ENCODE results near the gene RPP40. TPM values are rescaled to one million over a fixed set of nuclear protein-coding genes. Genes with fewer than 3 reads are reported as not detected.

RPP40 gene
- total RNA-seq, 4 donors from 2014 or later: 4.6 to 11.7 (median 9.0) TPM

GRCh38 chr6:4957521-4958231 lies 46.2 kb downstream of the RPP40 start:
- Histone ChIP-seq H3K27me3 (no peaks in the 10 kb centered on the region), H3K4me3 (no peak overlapping the region), H3K4me1 (no peaks in the 10 kb centered on the region), H3K27ac (no peak overlapping the region), H3K9me3 (no peaks in the 10 kb centered on the region), H3K36me3 (peaks cover 31% of the 10 kb centered on the region)
- WGBS: 66% methylated on average over 9 of the region's 9 CpGs
- DNase-seq (ENCODE audit: low spot score in 2 of 2): no peak
- TF ChIP-seq POLR2AphosphoS5 (IDR thresholded peaks at IDR 0.05) (no peak), CTCF (IDR thresholded peaks at IDR 0.05) (no peak), POLR2A (IDR thresholded peaks at IDR 0.05) (no peak), EP300 (IDR thresholded peaks at IDR 0.05) (no peak)

DNA sequence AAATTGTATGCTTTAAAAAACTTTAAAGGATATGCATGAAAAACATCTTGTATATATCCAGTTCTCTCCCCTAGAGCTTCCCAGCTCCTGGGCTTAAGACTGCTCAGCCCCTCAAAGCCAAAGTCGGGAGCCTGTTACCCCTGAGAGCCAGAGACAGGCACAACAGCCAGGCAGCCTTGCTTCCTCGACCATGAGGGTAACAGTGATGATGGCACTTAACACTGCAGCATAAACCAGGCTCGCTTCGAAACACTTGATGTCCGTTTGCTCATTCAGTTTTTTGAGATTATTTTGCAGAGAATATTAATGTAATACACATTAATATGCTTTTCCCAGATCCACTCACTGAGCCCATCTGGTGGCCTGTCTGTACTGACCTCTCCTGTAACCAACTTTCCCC lies 47.2 kb downstream of the RPP40 start:
- no peaks in the 10 kb centered on the region for H3K27me3 ChIP-seq
- H3K36me3 ChIP-seq: peaks cover 40% of the 10 kb centered on the region
- H3K4me3 ChIP-seq: no peak overlapping the region
- WGBS: 83% methylated on average over 5 of the region's 5 CpGs
- DNase-seq (ENCODE audit: low spot score in 2 of 2): no peak
- H3K9me3 ChIP-seq: no peaks in the 10 kb centered on the region
- H3K4me1 ChIP-seq: no peaks in the 10 kb centered on the region
- H3K27ac ChIP-seq: no peak overlapping the region
- TF ChIP-seq EP300 (IDR thresholded peaks at IDR 0.05): no peak
- TF ChIP-seq POLR2AphosphoS5 (IDR thresholded peaks at IDR 0.05): no peak
- TF ChIP-seq POLR2A (IDR thresholded peaks at IDR 0.05): no peak
- no peak for TF ChIP-seq CTCF (IDR thresholded peaks at IDR 0.05)

GRCh38 chr6:4953440-4953839 lies 50.4 kb downstream of the RPP40 start:
- no peak for TF ChIP-seq EP300 (IDR thresholded peaks at IDR 0.05)
- no peak for TF ChIP-seq POLR2A (IDR thresholded peaks at IDR 0.05)
- TF ChIP-seq CTCF (IDR thresholded peaks at IDR 0.05): no peak
- no peak for TF ChIP-seq POLR2AphosphoS5 (IDR thresholded peaks at IDR 0.05)
- Histone ChIP-seq H3K4me3 (no peak overlapping the region), H3K27me3 (no peaks in the 10 kb centered on the region), H3K36me3 (peaks cover 63% of the 10 kb centered on the region), H3K9me3 (no peaks in the 10 kb centered on the region), H3K4me1 (no peaks in the 10 kb centered on the region), H3K27ac (no peak overlapping the region)
- 98% methylated on average over 12 of the region's 12 CpGs for WGBS
- no peak for DNase-seq (ENCODE audit: low spot score in 2 of 2)

DNA sequence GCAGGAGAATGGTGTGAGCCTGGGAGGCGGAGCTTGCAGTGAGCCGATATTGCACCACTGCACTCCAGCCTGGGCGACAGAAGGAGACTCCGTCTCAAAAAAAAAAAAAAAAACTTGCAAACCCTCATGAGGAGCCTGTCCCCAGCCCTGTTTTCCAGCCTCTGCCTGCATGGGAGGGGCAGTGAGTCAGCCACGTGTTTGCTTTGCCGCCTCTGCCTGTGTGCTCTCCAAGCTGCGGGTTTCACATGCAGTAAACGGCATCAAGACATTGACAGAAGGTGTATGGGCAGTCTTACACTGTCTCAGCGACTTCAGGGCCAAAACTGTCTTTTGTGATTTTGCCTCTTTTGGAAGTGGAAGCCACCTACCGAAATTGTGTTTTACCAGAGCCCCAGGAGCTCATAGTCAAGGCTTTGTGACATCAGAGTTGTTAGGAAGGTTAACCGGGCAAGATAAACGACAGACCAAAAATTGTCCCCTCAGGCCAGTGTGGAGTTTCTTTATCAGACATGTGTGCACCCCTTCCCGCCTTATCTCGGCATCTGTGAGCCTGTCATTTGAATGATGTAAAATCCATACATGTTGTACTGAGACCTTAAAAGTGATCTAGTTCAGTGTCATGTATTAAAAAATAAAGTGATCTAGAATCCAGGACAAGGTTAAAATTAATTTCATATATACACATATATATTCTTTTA lies 52.9 kb downstream of the RPP40 start:
- TF ChIP-seq POLR2A (IDR thresholded peaks at IDR 0.05) (no peak), EP300 (IDR thresholded peaks at IDR 0.05) (no peak), CTCF (IDR thresholded peaks at IDR 0.05) (no peak), POLR2AphosphoS5 (IDR thresholded peaks at IDR 0.05) (no peak)
- H3K9me3 ChIP-seq: no peaks in the 10 kb centered on the region

GRCh38 chr6:4950076-4950475 lies 53.8 kb downstream of the RPP40 start:
- 99% methylated on average over 11 of the region's 11 CpGs for WGBS
- DNase-seq (ENCODE audit: low spot score in 2 of 2): no peak

More for the DNA sequence above, 52.9 kb downstream of the RPP40 start:
- Histone ChIP-seq H3K27ac (no peak overlapping the region), H3K27me3 (no peaks in the 10 kb centered on the region), H3K4me3 (no peak overlapping the region), H3K36me3 (peaks cover 74% of the 10 kb centered on the region), H3K4me1 (no peaks in the 10 kb centered on the region)
- no peak for DNase-seq (ENCODE audit: low spot score in 2 of 2)
- WGBS: 85% methylated on average over 14 of the region's 14 CpGs

More at GRCh38 chr6:4950076-4950475, 53.8 kb downstream of the RPP40 start:
- Histone ChIP-seq H3K27ac (no peak overlapping the region), H3K4me3 (no peak overlapping the region), H3K4me1 (no peaks in the 10 kb centered on the region), H3K36me3 (peaks cover 78% of the 10 kb centered on the region), H3K27me3 (no peaks in the 10 kb centered on the region), H3K9me3 (no peaks in the 10 kb centered on the region)
- no peak for TF ChIP-seq POLR2AphosphoS5 (IDR thresholded peaks at IDR 0.05)
- TF ChIP-seq EP300 (IDR thresholded peaks at IDR 0.05): no peak
- no peak for TF ChIP-seq POLR2A (IDR thresholded peaks at IDR 0.05)
- no peak for TF ChIP-seq CTCF (IDR thresholded peaks at IDR 0.05)
